ENCODE results near the gene CSRNP3.
"Not testable (repeated sequence)": the region's sequence is repeated elsewhere in the genome, so short reads cannot be mapped to it uniquely, and the experiment has no call there.

The CSRNP3 gene

DNA sequence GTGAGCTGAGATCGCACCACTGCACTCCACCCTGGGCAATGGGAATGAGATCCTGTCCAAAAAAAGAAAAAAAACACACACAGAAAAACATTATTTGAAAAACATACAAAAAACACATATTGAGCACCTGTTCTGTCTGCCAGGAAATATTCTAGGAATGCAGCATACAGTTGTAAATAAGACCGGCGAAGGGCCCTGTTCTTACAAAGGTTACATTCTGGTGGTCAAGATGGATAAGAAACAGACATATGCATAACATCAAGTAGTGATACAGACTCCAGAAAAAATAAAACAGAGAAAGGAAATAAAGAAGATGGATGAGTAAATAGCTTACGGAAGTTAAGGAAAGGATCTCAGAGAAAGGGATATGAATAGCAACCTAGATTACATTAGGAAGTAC lies 164.8 kb downstream of the CSRNP3 start:
- DNase-seq (ENCODE audit: low spot score) = no peak

DNA sequence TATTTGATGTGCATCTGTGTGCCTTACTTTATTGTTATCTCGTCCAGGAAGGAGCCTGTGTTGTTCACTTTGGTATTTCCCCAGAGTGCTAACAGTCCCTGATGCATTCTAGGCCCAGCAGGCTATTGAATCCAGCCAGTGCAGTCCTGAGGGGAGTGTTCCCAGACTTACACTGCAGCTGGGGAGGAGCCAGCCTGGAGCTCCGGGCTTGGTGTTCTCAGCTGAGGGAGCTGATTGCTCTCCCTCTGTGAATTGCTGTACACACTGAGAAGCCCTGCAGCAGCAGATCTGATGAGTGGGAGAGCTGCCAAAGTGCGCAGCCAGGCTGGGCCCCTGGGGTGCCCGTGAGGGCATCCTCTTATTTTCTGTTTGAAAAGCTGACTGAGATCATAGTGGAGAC lies 165.4 kb downstream of the CSRNP3 start:
- no peak for DNase-seq (ENCODE audit: low spot score)

DNA sequence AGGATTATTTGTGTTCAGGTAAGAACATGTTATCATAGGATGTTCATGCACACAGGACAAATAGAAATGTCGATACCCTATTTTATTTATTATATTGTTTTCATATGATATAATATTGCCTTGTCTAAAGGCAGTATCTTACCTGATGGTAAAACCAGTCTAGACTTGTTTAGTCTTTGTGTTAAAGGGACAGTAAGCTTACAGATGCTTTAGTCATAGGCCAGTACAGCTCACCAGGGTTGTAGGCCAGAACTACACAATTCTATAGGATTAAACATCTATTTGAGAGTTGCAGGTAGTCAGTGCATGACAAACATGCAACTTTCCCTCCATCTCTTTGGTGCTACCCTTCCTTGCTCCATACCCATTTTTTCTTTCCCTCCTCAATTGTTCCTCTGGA lies 166.0 kb downstream of the CSRNP3 start:
- no peak for DNase-seq (ENCODE audit: low spot score)

DNA sequence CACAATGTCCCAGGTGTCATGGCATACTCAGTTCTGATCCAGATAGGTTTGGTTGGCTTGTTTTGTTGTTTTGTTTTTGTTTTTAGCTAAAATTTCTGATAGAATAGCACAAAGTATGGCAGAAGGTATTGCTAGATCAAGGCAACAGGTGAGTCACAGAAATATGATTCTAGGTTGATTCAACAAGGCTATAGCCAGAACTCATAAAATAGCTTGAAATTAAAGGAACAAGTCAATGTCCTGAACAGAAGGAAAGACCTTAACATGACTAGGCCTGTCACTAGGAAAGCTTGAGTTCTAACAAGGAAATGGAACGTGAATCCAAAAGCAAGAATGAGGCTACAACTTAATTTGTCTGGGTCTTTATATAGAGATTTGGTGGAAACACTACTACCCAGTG lies 167.5 kb downstream of the CSRNP3 start:
- DNase-seq (ENCODE audit: low spot score) = no peak

DNA sequence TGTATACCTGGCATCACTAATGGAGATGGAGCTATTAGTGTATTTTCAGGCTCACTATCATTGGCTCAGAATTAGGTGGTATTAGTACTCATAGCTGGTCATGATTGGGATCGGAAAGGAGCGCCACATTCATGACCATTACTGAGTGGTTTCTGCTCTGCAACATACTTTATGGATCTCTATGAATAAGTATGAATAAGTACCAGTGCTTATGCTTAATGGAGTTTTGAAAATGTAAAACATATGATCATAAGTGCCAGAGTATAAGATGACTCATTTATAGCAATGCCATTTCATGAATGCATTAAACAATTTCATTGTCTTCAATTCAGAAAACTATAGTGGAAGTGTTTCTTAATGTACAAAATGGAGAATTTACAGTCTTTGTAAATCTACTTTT lies 167.9 kb downstream of the CSRNP3 start:
- DNase-seq (ENCODE audit: low spot score) = no peak

DNA sequence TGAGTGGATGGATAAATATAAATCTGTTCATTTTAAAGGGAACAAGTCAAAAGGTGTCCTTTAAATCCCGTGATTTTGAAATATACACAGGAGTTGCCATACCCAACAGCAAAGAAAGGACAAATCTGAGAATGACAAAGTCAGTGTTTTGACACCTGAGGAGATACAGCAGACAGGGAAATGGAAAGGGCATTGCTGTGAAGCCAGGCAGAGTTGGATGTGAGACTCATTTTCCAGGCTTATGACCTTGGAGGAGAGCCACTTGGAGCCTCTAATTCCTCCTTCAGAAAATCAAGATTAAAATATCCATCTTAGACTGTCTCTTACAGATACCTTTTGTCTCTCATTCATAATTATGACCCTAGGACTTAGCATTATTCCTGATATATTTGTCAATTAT lies 170.0 kb downstream of the CSRNP3 start:
- no peak for DNase-seq (ENCODE audit: low spot score)

DNA sequence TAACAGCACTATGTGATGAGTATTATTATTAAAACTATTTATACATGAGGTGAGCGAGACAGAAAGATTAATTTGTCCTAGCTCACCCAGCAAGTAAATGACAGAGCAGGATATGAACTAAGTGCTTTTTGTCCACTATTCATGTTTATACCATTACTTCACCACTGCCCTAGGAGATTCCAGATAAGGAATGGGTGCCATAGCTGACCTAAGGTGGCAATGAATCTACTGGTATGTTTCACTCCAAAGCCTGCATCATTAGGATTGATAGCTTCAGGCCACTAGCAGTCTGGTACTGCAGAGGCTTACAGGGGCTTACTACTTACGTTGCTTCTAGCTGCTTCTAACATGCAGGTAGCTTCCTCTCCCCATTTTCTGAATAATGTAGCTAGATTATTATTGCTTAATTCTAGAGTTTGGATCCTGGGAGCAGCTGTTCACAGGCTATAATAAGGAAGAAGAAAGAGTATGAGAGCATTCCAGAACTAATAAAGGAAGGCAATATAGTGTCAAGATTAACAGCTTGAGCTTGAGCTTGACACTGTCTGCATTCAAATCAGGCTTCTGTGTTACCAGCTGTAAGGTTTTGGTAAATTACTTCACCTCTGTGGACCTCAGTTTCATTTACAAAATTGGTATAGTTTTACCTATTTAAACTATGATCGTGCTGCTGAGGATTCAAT lies 170.9 kb downstream of the CSRNP3 start:
- DNase-seq (ENCODE audit: low spot score) = no peak

DNA sequence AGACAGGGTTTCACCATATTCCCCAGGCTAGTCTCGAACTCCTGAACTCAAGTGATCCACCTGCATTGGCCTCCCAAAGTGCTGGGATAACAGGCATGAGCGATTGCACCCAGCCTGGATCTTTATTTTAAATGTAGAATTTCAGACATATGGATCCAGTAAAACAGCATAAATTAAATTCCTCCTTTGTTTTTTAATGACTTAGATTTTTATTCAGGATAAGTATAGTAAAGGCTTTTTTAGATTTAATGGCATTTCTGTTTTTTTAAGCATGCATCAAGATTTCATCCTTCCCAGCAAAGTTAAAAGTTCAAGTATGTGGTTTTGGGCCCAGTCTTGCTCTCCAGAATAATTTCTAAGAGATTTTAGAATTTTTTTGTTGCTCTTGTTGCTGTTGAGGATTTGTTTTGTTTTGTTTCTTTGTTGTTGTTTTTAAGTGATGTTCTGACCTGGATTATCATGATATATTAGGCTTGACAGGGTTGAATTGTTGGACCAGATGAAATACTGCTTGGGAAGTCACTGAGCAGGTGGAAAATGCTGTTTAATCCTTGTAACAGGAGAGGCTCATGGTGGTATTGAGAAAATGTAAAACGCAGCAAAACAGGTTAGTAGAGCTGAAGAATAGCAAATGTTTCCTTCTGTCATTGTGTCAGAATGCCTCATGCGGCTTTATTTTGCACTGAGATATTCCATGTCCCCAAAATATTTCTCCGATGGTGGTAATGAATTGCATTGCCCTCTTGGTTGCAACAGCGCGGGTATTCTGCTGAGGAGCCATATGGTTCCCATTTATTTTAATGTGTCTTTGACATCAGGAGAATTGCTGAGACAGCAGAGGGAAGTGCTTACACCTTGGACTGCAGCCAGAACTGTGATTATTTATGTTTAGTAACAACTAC lies 176.7 kb downstream of the CSRNP3 start:
- no peak for DNase-seq (ENCODE audit: low spot score)

DNA sequence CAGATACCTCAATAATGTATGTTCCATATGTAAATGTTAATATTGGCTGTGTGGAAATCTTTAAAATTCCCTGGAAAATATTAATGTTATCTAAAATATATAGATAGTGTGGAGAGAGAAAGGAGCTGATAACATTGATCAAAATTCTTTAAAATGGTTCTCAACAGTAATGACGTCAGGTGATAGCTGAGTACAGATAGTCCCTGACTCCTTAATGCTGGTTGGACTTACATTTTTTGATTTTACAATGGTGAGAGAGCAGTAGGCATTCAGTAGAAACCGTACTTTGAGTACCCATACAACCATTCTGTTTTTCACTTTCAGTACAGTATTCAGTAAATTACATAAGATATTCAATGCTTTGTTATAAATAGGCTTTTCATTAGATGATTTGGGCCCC lies 177.9 kb downstream of the CSRNP3 start:
- no peak for DNase-seq (ENCODE audit: low spot score)

DNA sequence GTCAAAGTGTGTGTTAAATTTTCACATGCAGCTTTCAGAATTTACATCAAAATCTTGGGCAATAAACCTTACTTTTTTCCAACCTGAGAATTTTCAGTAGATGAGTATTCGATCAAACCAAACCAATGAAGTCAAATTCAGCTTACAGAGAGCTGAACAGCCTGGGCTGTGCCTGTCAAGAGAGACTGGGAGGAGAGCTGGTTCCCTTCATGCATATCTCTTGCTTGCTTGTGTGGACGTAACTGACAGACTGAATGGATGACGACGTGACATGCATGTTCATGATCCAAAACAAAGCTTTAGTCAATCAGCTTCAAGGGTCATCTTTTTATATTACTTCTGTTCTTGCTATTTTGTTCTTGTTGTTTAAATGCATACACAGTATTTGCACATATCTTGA lies 179.3 kb downstream of the CSRNP3 start:
- no peak for DNase-seq (ENCODE audit: low spot score)

DNA sequence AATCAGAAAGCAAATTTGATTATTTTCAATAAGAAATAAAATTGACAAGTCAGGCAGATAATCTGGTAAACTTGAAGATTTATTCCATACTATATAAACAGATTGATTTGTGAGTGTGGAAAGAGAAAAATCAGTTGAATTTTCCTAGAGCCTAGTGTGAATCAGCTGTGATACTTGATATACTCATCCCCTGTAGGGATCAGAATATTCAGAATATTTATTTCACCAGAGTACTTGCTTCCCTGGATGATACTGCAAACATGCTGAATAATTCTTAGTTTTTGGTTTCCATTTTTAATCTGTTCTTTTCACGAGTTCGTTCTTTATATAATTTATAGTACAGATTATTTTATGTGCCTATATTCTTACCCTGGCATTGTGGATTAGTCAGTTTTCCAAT lies 181.7 kb downstream of the CSRNP3 start:
- DNase-seq (ENCODE audit: low spot score) = no peak

DNA sequence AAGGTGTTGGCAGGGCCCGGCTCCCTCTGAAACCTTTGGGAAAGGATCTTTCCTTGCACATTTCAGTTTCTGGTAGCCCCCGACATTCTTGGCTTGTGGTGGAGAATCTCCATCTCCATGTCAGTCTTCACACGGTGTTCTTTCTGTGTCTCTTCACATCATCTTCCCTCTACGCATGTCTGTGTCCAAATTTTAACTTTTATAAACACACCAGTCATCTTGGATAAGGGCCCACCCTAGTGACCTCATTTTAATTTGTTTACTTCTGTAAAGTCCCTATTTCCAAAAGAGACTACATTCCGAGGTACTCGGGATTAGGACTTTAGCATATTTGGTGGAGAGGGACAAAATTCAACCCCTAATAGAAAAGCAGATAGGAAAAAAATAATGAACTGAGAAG lies 186.2 kb downstream of the CSRNP3 start:
- DNase-seq (ENCODE audit: low spot score) = no peak

DNA sequence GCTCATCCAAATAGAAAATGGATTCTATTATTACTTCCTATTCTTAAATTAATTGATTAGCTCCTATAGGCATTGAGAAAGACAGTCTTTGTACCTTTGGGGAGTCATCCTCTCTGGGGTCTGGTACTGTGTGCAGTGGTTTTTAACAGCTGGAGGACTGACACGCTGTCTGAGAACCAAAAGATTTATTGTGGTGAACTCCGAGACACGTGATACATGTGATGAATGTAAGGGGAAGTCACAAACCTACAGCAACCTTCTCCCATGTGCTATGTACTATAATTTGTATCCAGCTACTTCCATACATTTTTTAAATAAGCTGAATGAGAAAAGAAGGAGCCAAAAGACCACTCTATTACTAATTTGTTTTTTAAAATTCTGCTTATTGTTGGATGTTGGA lies 190.9 kb downstream of the CSRNP3 start:
- DNase-seq (ENCODE audit: low spot score) = no peak

DNA sequence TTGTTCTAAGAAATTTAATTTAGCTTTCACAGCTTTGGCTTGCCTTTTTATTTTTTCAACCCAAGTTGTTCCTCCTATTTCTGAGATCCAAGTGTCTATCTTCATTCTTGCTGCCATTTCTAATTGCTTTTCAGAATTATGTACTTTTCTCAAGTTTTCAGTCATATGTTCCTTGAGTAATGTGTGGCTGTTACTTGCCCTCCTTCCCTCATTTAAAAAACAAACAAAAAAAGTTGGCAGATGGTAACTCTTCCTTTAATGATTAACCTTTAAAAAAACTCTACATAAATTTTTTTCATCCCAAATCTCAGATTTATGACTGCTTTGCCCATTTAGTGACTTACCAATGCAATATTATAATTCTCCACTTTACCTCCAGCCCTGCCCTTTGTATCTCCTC lies 193.2 kb downstream of the CSRNP3 start:
- no peak for DNase-seq (ENCODE audit: low spot score)

DNA sequence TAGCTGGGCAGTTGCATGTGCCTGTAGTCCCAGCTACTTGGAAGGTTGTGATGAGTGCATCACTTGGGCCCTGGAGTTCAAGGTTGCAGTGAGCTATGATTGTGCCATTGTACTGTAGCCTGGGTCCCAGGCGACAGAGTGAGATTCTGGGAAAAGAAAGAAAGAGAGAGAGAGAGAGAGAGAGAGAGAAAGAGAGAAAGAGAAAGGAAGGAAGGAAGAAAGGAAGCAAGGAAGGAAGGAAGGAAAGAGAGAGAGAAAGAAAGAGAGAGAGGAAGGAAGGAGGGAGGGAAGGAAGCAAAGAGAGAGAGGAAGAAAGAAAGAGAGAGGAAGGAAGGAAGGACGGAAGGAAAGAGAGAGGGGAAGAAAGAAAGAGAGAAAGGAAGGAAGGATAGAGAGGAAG lies 196.1 kb downstream of the CSRNP3 start:
- no peak for DNase-seq (ENCODE audit: low spot score)

DNA sequence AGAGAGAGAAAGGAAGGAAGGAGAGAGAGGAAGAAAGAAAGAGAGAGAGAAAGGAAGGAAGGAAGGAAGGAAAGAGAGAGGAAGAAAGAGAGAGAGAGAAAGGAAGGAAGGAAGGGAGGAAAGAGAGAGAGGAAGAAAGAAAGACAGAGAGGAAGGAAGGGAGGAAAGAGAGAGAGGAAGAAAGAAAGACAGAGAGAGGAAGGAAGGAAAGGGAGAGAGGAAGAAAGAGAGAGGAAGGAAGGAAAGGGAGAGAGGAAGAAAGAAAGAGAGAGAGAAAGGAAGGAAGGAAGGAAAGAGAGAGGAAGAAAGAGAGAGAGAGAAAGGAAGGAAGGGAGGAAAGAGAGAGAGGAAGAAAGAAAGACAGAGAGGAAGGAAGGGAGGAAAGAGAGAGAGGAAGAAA lies 196.6 kb downstream of the CSRNP3 start:
- not testable (repeated sequence) for DNase-seq (ENCODE audit: low spot score)

DNA sequence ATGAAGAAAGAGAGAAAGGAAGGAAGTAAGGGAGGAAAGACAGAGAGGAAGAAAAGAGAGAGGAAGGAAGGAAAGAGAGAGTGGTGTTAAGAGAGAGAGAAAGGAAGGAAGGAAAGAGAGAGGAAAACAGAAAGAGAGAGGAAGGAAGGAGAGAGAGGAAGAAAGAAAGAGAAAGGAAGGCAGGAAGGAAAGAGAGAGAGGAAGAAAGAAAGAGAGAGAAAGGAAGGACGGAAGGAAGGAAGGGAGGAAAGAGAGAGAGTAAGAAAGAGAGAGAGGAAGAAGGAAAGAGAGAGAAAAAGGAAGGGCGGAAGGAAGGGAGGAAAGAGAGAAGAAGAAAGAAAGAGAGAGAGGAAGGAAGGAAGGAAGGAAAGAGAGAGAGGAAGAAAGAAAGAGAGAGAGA lies 197.1 kb downstream of the CSRNP3 start:
- no peak for DNase-seq (ENCODE audit: low spot score)

DNA sequence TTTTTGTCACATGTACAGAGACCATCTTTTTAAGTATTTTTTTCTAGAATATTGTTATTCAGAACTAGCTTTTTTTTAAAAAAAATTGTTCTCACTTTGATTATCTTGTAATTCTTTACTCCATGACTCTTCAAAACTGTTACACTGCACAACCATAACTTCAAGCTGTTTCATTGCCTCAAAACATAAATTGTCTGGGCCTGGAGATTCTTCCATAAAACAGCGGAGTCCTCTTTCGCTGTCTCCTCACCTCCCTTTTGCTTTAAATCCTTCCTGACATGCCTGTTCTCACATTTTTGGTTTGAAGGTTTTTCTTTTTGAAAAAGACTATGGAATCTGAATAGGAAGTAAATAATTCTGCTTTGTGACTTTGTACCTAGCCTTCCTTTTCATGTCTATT lies 197.9 kb downstream of the CSRNP3 start:
- no peak for DNase-seq (ENCODE audit: low spot score)

DNA sequence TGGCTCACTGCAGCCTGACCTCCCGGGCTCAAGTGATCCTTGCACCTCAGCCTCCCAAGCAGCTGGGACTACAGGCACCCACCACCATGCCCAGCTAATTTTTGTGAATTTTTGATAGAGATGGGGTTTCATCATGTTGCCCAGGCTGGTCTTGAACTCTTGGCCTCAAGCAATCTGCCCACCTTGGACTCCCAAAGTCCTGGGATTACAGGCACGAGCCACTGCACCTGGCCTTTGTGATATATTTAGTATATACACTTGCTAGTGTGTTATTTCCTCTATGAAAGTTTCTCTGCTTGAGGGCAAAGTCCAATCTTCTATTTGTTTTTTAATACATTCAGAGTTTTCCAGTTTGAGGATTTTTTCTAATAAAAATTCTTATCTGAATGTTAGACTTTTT lies 205.3 kb downstream of the CSRNP3 start:
- DNase-seq (ENCODE audit: low spot score) = no peak

DNA sequence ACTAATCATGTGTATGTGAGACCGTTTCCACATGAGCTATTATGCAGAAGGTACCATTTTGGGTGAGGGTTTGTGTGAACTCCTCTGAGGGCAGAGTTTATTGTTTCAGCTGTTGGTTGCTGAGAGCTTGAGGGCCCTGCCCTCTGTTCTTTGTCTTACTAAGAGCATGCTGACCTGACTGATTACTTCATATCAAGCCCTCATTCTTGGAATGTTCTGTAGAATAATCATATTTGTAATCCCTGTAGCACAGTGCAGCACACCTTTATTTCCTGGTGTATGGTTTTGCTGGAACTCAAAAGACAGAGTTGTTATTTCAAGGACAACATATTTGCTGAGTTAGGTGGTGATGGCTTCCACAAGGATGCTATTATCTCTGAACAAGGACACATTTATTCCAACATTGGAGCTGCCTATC lies 206.1 kb downstream of the CSRNP3 start:
- no peak for DNase-seq (ENCODE audit: low spot score)

DNA sequence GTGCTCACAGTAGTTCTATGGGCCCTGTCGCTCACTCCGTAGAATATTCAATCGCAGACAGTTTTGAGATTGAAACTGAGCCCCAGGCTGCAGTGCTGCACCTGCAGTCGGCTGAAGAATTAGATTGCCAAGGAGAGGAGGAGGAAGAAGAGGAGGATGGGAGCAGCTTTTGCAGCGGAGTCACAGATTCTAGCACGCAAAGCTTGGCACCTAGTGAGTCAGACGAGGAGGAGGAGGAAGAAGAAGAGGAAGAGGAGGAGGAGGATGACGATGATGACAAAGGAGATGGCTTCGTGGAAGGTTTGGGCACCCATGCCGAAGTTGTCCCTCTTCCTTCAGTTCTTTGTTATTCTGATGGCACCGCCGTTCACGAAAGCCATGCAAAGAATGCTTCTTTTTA lies 209.4 kb downstream of the CSRNP3 start:
- DNase-seq (ENCODE audit: low spot score) = no peak

DNA sequence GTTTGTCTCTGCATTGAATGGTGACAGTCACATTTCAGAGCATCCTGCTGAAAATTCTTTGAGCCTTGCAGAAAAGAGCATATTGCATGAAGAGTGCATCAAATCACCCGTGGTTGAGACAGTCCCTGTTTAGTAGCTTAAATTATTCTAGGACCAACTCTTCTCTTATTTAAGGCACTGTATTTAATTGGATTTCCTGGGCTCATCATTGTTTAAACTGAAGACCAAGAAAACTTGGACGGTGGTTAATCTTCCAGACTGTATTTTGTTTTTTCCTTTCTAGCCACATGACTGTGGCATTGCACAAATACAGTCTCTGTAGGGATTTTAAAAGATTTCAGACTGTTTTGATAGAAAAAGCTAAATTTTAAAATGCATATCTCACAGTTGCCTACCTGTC lies 210.1 kb downstream of the CSRNP3 start:
- no peak for DNase-seq (ENCODE audit: low spot score)

DNA sequence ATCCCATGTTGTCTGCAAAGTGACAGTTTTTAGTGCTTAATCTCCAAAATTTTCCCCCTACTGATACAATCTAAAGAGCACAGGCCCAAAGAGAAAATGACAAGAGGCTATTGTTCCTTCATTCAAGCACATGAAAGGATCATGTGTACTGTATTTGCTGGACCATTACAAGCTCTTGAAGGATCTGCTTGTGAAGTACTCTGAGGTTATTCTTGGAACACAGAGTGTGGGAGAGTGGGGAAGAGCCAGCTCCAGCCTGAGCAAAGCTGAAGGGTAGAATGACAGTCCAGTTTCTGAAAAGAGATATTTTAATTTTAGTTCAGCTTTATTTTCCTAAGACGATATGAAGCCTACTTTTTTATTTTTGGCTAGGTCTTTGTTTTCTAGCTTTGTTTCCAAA lies 212.3 kb downstream of the CSRNP3 start:
- DNase-seq (ENCODE audit: low spot score) = no peak

DNA sequence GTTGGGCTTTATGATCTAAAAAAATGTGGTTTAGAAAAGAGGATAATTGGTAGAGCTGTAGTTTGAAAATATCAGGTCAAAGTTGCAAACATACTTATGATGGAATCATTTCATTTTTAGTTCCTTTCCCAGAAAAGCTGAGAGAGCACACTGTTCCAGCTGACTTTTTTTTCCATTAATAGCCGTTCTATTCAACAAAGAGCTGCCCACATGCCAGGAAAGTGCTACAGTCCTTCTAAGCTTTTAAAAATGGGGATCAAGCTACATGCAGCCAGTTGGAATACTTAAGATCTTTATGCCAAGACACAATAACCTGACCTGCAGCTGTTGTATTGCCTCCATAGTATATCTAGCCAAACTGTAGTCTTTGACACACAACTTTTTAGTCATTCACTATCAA lies 213.0 kb downstream of the CSRNP3 start:
- DNase-seq (ENCODE audit: low spot score) = no peak
